Breast epithelium (tissue), 3 donors: ENCODE results near the gene PI4K2B.

Experiments used
- POLR2A ChIP-seq: fragments of 450-650 bp; IDR thresholded peaks from one replicate; pipeline ENCODE4 v1.6.1; 2016; ENCODE audit warnings: antibody characterized with exemption, mild to moderate bottlenecking, moderate library complexity
- POLR2AphosphoS5 ChIP-seq, 3 donors: sonication (generic); formaldehyde crosslinking; IDR thresholded peaks; one replicate each; pipeline ENCODE4 v1.6.1; 2017; ENCODE audit warnings: antibody characterized with exemption in 3 of 3
- TF ChIP-seq, protein P1 (sequence below), 3 donors: fragments of 450-650 bp; IDR thresholded peaks; one replicate each; pipeline ENCODE4 v1.5.1; 2016 to 2017; ENCODE audit warnings: antibody characterized with exemption in 3 of 3, mild to moderate bottlenecking in 3 of 3, moderate library complexity in 3 of 3

DNA sequence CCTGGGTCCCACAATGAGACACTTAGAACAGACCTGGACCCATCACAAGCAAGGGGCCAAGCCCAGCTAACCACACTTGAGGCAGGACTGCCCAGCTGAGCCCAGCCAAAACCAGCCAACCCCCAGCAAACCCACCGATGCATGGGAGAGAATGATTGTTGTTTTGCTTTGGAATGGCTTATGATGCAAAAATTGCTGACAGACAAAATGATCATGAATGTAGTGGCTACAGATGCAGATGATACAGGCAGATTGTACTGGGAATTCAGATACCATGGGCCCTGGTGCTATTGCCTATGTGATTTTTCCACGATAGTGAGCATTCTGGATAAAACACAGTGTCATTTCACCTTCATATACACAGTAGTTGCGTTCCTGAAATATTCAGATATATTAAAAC lies 69.7 kb downstream of the PI4K2B start:
- TF ChIP-seq POLR2AphosphoS5 (IDR thresholded peaks at IDR 0.05) = no peak
- TF ChIP-seq, protein P1, sequence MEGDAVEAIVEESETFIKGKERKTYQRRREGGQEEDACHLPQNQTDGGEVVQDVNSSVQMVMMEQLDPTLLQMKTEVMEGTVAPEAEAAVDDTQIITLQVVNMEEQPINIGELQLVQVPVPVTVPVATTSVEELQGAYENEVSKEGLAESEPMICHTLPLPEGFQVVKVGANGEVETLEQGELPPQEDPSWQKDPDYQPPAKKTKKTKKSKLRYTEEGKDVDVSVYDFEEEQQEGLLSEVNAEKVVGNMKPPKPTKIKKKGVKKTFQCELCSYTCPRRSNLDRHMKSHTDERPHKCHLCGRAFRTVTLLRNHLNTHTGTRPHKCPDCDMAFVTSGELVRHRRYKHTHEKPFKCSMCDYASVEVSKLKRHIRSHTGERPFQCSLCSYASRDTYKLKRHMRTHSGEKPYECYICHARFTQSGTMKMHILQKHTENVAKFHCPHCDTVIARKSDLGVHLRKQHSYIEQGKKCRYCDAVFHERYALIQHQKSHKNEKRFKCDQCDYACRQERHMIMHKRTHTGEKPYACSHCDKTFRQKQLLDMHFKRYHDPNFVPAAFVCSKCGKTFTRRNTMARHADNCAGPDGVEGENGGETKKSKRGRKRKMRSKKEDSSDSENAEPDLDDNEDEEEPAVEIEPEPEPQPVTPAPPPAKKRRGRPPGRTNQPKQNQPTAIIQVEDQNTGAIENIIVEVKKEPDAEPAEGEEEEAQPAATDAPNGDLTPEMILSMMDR (IDR thresholded peaks at IDR 0.05) = no peak
- no peak for TF ChIP-seq POLR2A
